Tibial nerve (tissue), 4 donors: ENCODE measurements around the gene FIBCD1. TPM values are rescaled to one million over a fixed set of nuclear protein-coding genes. Genes with fewer than 3 reads are reported as not detected.

Experiments used
- DNase-seq, 2 donors: peaks; one replicate each; pipeline ENCODE4 v3.0.0-alpha.2; 2019; ENCODE audit warnings: low spot score in 2 of 2
- H3K27ac ChIP-seq, 4 donors: fragments of 200-600 bp; sonication (generic) in 3 of 4; one replicate each; pipeline ENCODE4 v1.5.1; 2017 to 2019; ENCODE audit warnings: mild to moderate bottlenecking in 1 of 4
- H3K27me3 ChIP-seq, 2 donors: fragments of 200-600 bp; sonication (generic) in 1 of 2; one replicate each; pipeline versions ENCODE4 v1.5.1 to v1.6.0; 2017 to 2019
- H3K36me3 ChIP-seq, 3 donors: fragments of 200-600 bp; sonication (generic); one replicate each; pipeline ENCODE4 v1.5.1; 2018 to 2019
- H3K4me1 ChIP-seq, 4 donors: fragments of 200-600 bp; sonication (generic) in 3 of 4; one replicate each; pipeline ENCODE4 v1.5.1; 2017 to 2019
- H3K4me3 ChIP-seq, 4 donors: fragments of 200-600 bp; sonication (generic) in 3 of 4; one replicate each; pipeline ENCODE4 v1.5.1; 2017 to 2019; ENCODE audit warnings: mild to moderate bottlenecking in 1 of 4, moderate library complexity in 1 of 4
- H3K9me3 ChIP-seq, 4 donors: fragments of 200-600 bp; sonication (generic) in 3 of 4; one replicate each; pipeline ENCODE4 v1.5.1; 2017 to 2019
- CTCF ChIP-seq, 5 experiments: fragments of 200-600 bp in 3 of 5; fragments of 450-650 bp in 2 of 5; sonication (generic) in 3 of 5; IDR thresholded peaks; one replicate each; pipeline ENCODE4 v1.5.1; 2016 to 2019; ENCODE audit warnings: antibody characterized with exemption in 5 of 5, mild to moderate bottlenecking in 3 of 5, moderate library complexity in 2 of 5
- EP300 ChIP-seq, 2 donors: sonication (generic); formaldehyde crosslinking; IDR thresholded peaks; one replicate each; pipeline ENCODE4 v1.6.1; 2017; ENCODE audit warnings: antibody characterized with exemption in 2 of 2, mild to moderate bottlenecking in 1 of 2
- POLR2A ChIP-seq, 2 donors: fragments of 450-650 bp; IDR thresholded peaks; one replicate each; pipeline ENCODE4 v1.6.1; 2017; ENCODE audit warnings: antibody characterized with exemption in 2 of 2, mild to moderate bottlenecking in 2 of 2, moderate library complexity in 2 of 2
- WGBS, 2 donors: methylation state at CpG; one replicate each; pipeline ENCODE4 v1.1.5; 2018; 5-methylcytosine and 5-hydroxymethylcytosine counted together
- total RNA-seq, 4 donors: library from RNA; depleted of rRNA; stranded (reverse); fragments of >200 nt; gene quantifications; one replicate each; pipeline ENCODE4 v1.1.0, GENCODE V29; 2016

The FIBCD1 gene
- total RNA-seq, 4 donors from 2014 or later = not detected

GRCh38 chr9:130890124-130890523 lies 48.9 kb downstream of the FIBCD1 start:
- H3K36me3 ChIP-seq = peaks cover 7 to 90% (median 14%) of the 10 kb centered on the region in 3 donors
- 74 to 77% methylated on average over 9 of the region's 9 CpGs for WGBS, 2 donors
- H3K4me3 ChIP-seq = no peak overlapping the region
- peaks cover 0 to 28% (median 0%) of the 10 kb centered on the region in 4 donors for H3K4me1 ChIP-seq
- no peak for DNase-seq
- H3K9me3 ChIP-seq = no peaks in the 10 kb centered on the region
- no peak overlapping the region for H3K27ac ChIP-seq
- no peak for TF ChIP-seq EP300 (IDR thresholded peaks at IDR 0.05)
- no peaks in the 10 kb centered on the region for H3K27me3 ChIP-seq

GRCh38 chr9:130888146-130888885 lies 50.7 kb downstream of the FIBCD1 start:
- Histone ChIP-seq H3K36me3 (peaks cover 11 to 99% (median 32%) of the 10 kb centered on the region in 3 donors), H3K27me3 (no peaks in the 10 kb centered on the region), H3K4me1 (peaks cover 0 to 10% (median 0%) of the 10 kb centered on the region in 4 donors), H3K27ac (no peak overlapping the region), H3K4me3 (no peak overlapping the region), H3K9me3 (no peaks in the 10 kb centered on the region)
- no peak for DNase-seq
- WGBS, 2 donors = 86 to 90% methylated on average over 19 to 22 of the region's 22 CpGs
- no peak for TF ChIP-seq POLR2A (IDR thresholded peaks at IDR 0.05)

GRCh38 chr9:130887494-130888144 lies 51.4 kb downstream of the FIBCD1 start:
- Histone ChIP-seq H3K27me3 (no peaks in the 10 kb centered on the region), H3K36me3 (peaks cover 11 to 99% (median 36%) of the 10 kb centered on the region in 3 donors), H3K4me1 (peaks cover 0 to 3% (median 0%) of the 10 kb centered on the region in 4 donors), H3K9me3 (no peaks in the 10 kb centered on the region), H3K4me3 (no peak overlapping the region), H3K27ac (no peak overlapping the region)
- WGBS, 2 donors = 82 to 88% methylated on average over 24 to 25 of the region's 25 CpGs
- DNase-seq = no peak
- TF ChIP-seq EP300 (IDR thresholded peaks at IDR 0.05) (no peak), POLR2A (IDR thresholded peaks at IDR 0.05) (no peak), CTCF (IDR thresholded peaks at IDR 0.05) (no peak)

- H3K27ac ChIP-seq = no peak overlapping the region
- H3K36me3 ChIP-seq = peaks cover 11 to 99% (median 36%) of the 10 kb centered on the region in 3 donors
- H3K27me3 ChIP-seq = no peaks in the 10 kb centered on the region
- no peaks in the 10 kb centered on the region for H3K4me1 ChIP-seq
- TF ChIP-seq POLR2A (IDR thresholded peaks at IDR 0.05) = no peak
- TF ChIP-seq CTCF (IDR thresholded peaks at IDR 0.05) = no peak
- no peak for TF ChIP-seq EP300 (IDR thresholded peaks at IDR 0.05)
- no peak for DNase-seq
- WGBS, 2 donors = 88 to 91% methylated on average over 23 of the region's 23 CpGs
- no peaks in the 10 kb centered on the region for H3K9me3 ChIP-seq
- H3K4me3 ChIP-seq = no peak overlapping the region
These were observed 52.1 kb downstream of the FIBCD1 start for GRCh38 chr9:130886981-130887380.

GRCh38 chr9:130885484-130886375 lies 53.3 kb downstream of the FIBCD1 start:
- DNase-seq = no peak
- WGBS, 2 donors = 83 to 84% methylated on average over 35 of the region's 35 CpGs
- TF ChIP-seq CTCF (IDR thresholded peaks at IDR 0.05) (no peak), EP300 (IDR thresholded peaks at IDR 0.05) (no peak), POLR2A (IDR thresholded peaks at IDR 0.05) (no peak)
- Histone ChIP-seq H3K36me3 (peaks cover 12 to 100% (median 36%) of the 10 kb centered on the region in 3 donors), H3K27ac (no peak overlapping the region), H3K9me3 (no peaks in the 10 kb centered on the region), H3K27me3 (no peaks in the 10 kb centered on the region), H3K4me1 (no peaks in the 10 kb centered on the region), H3K4me3 (no peak overlapping the region)
